Suprapubic skin (tissue), 4 donors: ENCODE results near the gene ZNF521.

Experiments
- EP300 ChIP-seq: sonication (generic); formaldehyde crosslinking; IDR thresholded peaks from one replicate; pipeline ENCODE4 v1.6.1; 2017; ENCODE audit warnings: antibody characterized with exemption
- POLR2A ChIP-seq, 2 donors: fragments of 450-650 bp; IDR thresholded peaks; one replicate each; pipeline ENCODE4 v1.6.1; 2017; ENCODE audit warnings: antibody characterized with exemption in 2 of 2, mild to moderate bottlenecking in 2 of 2, moderate library complexity in 2 of 2
- POLR2AphosphoS5 ChIP-seq, 3 donors: sonication (generic); formaldehyde crosslinking; IDR thresholded peaks; one replicate each; pipeline ENCODE4 v1.6.1; 2017; ENCODE audit warnings: antibody characterized with exemption in 3 of 3
- TF ChIP-seq, protein P1 (sequence below), 2 donors: fragments of 200-600 bp in 1 of 2; fragments of 450-650 bp in 1 of 2; sonication (generic) in 1 of 2; IDR thresholded peaks; one replicate each; pipeline ENCODE4 v1.5.1; 2016 to 2019; ENCODE audit warnings: antibody characterized with exemption in 2 of 2, mild to moderate bottlenecking in 1 of 2, moderate library complexity in 1 of 2

DNA sequence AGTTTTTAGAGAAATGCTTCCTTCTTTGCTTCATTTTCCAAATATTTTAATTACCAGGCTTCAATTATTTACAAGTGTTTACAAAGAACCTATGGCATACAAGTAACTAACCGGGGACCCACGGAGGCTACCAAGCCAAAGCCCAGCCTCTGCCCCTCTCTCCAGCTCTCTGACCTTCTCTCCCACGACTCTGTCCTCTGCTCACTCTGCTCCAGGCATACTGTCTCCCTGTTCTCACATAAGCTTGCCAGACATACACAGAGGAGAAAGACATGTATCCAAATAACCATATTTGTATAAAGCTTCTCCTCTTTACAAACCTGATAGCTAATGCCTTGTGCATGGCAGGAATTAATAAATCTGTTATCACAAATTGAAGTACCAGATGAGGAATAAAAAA is 141.3 kb downstream of the ZNF521 start:
- TF ChIP-seq EP300 (no peak), POLR2A (IDR thresholded peaks at IDR 0.05) (no peak), POLR2AphosphoS5 (IDR thresholded peaks at IDR 0.05) (no peak)
- TF ChIP-seq, protein P1, sequence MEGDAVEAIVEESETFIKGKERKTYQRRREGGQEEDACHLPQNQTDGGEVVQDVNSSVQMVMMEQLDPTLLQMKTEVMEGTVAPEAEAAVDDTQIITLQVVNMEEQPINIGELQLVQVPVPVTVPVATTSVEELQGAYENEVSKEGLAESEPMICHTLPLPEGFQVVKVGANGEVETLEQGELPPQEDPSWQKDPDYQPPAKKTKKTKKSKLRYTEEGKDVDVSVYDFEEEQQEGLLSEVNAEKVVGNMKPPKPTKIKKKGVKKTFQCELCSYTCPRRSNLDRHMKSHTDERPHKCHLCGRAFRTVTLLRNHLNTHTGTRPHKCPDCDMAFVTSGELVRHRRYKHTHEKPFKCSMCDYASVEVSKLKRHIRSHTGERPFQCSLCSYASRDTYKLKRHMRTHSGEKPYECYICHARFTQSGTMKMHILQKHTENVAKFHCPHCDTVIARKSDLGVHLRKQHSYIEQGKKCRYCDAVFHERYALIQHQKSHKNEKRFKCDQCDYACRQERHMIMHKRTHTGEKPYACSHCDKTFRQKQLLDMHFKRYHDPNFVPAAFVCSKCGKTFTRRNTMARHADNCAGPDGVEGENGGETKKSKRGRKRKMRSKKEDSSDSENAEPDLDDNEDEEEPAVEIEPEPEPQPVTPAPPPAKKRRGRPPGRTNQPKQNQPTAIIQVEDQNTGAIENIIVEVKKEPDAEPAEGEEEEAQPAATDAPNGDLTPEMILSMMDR (IDR thresholded peaks at IDR 0.05) = no peak
